Measurements from ENCODE around the gene PDE2A.

PDE2A gene

DNA sequence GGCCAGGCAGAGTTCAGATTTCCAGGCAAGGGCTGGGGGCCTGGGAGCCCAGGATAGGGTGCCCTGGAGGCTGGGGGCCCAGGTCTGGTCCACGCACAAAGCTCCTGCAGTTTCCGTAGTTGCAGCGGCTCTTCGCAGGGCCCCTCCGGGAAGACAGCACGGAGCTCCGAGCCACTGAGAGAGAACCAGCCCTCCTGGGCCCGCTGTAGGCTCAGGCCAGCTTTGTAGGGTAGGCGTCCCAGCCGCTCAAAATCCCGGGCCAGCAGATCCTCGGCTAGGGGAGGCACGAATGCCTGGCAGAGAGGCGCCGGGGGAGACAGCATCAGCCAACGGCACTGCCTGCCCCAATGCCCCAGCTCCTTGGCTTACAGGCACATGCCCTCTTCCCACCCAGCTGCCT, 23.6 kb upstream of the PDE2A start:
- DNase-seq (no peak), ATAC-seq (replicated peaks) (no peak)
- Mint-ChIP-seq H3K4me3 (no peak overlapping the region), H3K27me3 (no peaks in the 10 kb centered on the region), H3K4me1 (peaks cover 2 to 7% of the 10 kb centered on the region in 2 donors), H3K27ac (no peak overlapping the region), H3K36me3 (peaks cover 56 to 72% of the 10 kb centered on the region in 2 donors), H3K9me3 (no peaks in the 10 kb centered on the region)

DNA sequence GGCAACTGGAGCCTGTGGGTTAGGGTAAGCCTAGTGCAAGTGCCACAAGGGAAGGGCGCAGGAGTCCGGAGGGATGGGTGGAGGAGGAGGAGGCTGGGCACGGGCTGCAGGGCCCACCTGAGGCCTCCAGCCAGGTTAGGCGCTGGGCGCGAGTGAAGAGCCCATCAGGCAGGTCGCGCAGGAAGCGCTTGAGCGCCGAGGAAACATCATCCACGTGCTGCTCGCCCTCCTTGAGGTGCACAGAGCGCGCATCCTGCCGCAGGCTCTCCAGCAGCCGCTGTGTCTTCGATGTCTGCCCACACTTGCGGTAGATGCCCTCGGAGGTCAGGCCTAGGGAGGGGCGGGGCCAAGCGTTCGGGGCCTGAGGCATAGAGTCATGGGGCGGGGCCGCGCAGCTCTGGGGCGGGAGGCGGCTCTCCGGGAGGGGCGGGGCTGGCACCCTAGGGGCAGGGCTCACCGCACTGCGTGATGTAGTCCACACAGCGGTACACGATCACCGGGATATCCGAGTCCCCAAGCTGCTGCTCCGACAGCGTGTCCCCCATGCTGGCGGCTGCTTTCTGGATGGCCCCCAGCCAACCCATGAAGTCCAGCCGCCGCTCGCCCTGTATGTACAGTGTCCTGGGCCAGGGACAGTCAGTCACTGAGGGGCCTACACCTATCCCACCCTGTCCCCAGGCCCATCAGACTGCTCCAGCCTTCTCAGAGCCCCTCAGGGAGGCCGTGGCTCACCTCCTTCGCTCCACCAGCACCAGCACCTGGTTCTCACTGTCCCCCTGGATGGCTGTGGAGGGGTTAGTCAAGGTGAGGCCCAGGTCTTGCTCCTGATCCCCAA, 22.9 kb upstream of the PDE2A start:
- ATAC-seq (replicated peaks), result no peak
- no peaks in the 10 kb centered on the region for H3K27me3 Mint-ChIP-seq
- no peak overlapping the region for H3K4me3 Mint-ChIP-seq
- H3K4me1 Mint-ChIP-seq, result peaks cover 2 to 7% of the 10 kb centered on the region in 2 donors
- no peak for DNase-seq
- H3K36me3 Mint-ChIP-seq, result peaks cover 56 to 74% of the 10 kb centered on the region in 2 donors
- peak overlapping the region; percentile 42 for H3K27ac Mint-ChIP-seq
- H3K9me3 Mint-ChIP-seq, result no peaks in the 10 kb centered on the region

DNA sequence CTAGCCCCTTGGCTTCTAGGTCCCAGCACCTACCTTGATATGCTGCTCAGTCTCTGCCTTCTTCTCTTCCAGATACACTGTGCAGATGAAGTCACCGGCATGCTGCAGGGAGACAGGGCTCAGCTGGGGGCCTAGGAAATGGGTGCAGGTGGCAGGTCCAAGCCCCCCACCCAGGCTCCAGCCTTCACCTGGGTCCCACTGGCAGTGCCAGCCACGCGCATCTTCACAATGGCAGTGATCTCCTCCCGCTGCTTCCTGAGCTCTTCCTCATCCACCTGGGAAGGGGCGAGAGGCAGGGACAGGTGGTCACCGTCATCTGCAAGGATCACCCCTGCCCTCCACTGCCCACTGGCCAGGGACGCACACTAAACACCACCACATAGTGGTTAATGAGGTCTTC, 21.1 kb upstream of the PDE2A start:
- Mint-ChIP-seq H3K9me3 (no peaks in the 10 kb centered on the region), H3K27ac (no peak overlapping the region), H3K4me3 (no peak overlapping the region), H3K36me3 (peaks cover 49 to 70% of the 10 kb centered on the region in 2 donors), H3K4me1 (peaks cover 0 to 2% of the 10 kb centered on the region in 2 donors), H3K27me3 (no peaks in the 10 kb centered on the region)
- no peak for DNase-seq
- no peak for ATAC-seq (replicated peaks)

DNA sequence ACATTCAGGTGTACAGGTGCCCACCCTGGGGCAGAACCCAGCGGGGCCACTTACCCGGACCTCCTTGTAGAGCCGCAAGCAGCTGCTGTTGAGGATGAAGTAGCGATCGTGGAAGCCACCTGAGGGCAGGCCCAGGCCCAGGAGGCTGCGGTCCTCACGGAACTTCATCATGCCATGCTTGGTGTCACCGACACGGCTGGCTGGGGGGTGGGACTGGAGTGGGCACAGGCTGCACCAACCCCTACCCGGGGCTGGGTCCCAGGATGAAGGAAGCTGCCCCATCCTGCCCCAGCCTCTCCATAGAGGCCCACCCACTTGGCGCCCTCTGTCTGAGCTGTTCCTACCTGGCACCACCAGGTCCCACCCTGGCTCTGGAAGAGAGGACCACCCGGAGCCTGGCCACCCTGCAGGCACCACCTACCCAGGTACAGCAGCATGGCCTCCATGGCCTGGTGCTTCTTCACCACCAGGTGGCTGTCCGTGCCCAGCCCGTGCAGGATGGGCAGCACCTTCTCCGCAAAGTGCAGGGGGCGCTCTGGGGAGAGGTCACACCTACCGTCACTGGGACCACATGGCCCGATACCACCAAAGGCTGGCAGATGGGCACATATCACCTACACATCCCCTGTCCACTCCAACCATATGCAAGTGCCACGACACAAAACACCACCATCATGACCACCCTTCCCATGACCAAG, 19.2 kb upstream of the PDE2A start:
- no peak overlapping the region for H3K27ac Mint-ChIP-seq
- peaks cover 0 to 2% of the 10 kb centered on the region in 2 donors for H3K4me1 Mint-ChIP-seq
- H3K4me3 Mint-ChIP-seq, result no peak overlapping the region
- DNase-seq, result no peak
- no peaks in the 10 kb centered on the region for H3K9me3 Mint-ChIP-seq
- ATAC-seq (replicated peaks), result no peak
- H3K27me3 Mint-ChIP-seq, result no peaks in the 10 kb centered on the region
- peaks cover 42 to 65% of the 10 kb centered on the region in 2 donors for H3K36me3 Mint-ChIP-seq

DNA sequence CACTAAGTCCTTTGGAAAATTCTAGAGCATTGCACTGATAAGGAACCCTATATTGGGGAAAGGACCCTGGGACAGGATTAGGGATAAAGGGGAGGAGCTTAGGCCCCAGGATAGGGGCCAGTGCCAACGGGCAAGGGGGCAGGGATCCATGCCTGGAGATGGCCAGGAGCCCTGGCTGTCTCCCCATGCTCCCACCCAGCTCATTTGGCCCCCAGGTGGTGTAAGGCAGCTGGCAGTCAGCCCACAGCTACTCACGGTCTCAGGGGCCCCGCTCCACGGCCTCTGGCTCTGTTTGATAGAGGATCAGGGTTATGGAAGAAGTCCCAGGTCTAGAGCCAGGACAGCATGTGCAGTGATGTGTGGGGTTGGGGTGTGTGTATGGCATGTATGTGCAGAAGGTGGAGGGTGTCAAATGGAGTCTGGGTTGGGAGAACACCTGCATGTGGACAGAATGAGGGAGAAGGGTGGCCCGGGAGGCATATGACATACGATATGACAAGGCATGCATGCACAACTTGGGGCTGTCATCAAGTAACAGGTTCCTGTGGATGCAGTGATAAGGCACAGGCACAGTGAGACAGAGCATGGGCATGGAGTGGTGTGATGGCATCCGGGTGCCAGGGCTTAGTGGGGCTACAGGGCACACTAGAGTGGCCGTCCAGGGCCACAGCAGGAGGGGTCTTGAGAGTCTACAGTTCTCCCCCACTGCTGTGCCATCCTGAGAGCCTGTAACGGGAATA, 18.4 kb upstream of the PDE2A start:
- no peaks in the 10 kb centered on the region for H3K27me3 Mint-ChIP-seq

DNA sequence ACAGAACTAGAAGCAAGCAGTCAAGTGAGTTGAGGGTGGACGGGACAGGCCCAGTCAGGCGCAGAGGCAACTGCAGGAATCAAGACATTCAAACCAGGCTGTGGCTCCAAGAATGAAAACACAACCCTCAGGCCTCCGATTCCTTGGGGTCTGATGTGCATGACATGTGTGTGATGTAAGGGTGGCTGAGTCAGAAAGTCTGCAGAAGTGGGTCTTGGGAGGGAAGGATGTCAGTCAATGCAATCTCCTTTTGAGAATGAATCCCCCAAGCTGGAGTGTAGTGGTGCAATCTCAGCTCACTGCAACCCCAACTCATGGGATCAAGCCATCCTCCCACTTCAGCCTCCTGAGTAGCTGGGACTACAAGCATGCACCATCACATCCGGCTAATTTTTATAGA, 15.9 kb upstream of the PDE2A start:
- Mint-ChIP-seq H3K4me3 (no peak overlapping the region), H3K9me3 (no peaks in the 10 kb centered on the region), H3K36me3 (peaks cover 45 to 66% of the 10 kb centered on the region in 2 donors), H3K4me1 (peaks cover 0 to 6% of the 10 kb centered on the region in 2 donors), H3K27me3 (no peaks in the 10 kb centered on the region), H3K27ac (no peak overlapping the region)
- ATAC-seq (replicated peaks), result no peak
- DNase-seq, result no peak

More for the DNA sequence above, 18.4 kb upstream of the PDE2A start:
- Mint-ChIP-seq H3K9me3 (no peaks in the 10 kb centered on the region), H3K36me3 (peaks cover 47 to 66% of the 10 kb centered on the region in 2 donors), H3K4me3 (no peak overlapping the region), H3K27ac (no peak overlapping the region), H3K4me1 (peaks cover 0 to 2% of the 10 kb centered on the region in 2 donors)
- ATAC-seq (replicated peaks), result no peak
- DNase-seq, result no peak

DNA sequence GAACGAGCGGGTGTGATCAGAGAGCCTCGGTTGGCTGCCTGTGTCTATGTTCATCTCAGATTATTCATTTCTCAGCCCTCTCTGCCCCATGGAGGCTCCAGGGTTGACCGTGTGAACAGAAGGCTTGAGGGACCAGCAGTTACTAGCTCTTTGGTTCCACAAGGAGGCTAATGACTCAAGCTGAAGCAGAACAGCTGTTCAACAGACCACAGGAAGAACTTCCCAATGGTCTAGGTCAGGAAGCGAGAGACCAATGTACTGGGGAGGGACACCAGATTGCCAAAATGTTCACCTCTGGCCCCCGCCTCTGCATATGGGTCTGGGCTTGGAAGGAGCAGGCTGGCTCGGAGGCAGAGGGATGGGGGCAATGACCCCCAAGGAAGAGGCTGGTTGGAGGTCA, 14.7 kb upstream of the PDE2A start:
- Mint-ChIP-seq H3K27me3 (no peaks in the 10 kb centered on the region), H3K4me3 (no peak overlapping the region), H3K27ac (no peak overlapping the region), H3K9me3 (no peaks in the 10 kb centered on the region), H3K36me3 (peaks cover 39 to 63% of the 10 kb centered on the region in 2 donors), H3K4me1 (peaks cover 10% of the 10 kb centered on the region in 2 donors)
- DNase-seq (no peak), ATAC-seq (replicated peaks) (no peak)

DNA sequence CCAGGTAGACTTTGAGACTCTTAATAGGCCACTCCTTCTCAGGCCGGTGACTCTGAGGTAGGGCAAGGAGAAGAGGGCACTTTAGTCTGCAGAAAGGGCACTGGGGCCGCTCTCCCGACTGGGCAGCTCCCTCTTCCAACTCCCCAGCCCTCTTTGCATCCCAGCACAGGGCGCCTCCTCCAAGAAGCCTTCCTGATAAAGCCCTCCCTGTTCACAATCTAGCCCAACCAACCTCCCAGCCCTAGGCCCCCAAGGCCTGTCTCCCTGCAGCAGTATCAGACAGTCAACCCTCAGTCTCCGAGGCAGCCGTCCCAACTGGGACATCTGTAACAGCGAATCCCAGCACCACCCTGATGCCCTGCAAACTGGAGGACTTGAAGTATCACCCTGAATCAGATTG, 14.3 kb upstream of the PDE2A start:
- no peak overlapping the region for H3K4me3 Mint-ChIP-seq
- H3K27ac Mint-ChIP-seq, result peak overlapping the region; percentile 22
- H3K36me3 Mint-ChIP-seq, result peaks cover 42 to 64% of the 10 kb centered on the region in 2 donors
- DNase-seq, result no peak
- H3K4me1 Mint-ChIP-seq, result peaks cover 13 to 14% of the 10 kb centered on the region in 2 donors
- H3K9me3 Mint-ChIP-seq, result no peaks in the 10 kb centered on the region
- ATAC-seq (replicated peaks), result no peak
- no peaks in the 10 kb centered on the region for H3K27me3 Mint-ChIP-seq

DNA sequence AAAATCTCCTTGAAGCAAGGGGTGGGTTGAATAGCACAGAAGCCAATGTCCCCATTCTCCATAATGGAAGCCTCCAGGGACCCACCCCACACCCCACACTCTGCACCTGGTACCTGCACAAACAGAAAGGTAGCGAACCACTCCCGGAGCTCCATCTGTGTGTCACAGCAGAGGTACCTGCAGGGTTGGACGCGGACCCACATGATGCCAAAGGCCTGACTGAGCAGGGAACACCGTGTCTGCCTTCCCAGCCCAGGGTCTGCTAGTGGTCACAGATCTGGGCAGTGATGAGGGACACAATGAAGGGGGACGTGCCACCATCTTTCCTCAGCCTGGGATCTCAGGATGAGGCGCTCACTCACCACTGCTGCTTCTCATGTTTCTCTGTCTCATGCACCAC, 13.1 kb upstream of the PDE2A start:
- Mint-ChIP-seq H3K27me3 (no peaks in the 10 kb centered on the region), H3K4me1 (peaks cover 13 to 22% of the 10 kb centered on the region in 2 donors)
- no peak for ATAC-seq (replicated peaks)

DNA sequence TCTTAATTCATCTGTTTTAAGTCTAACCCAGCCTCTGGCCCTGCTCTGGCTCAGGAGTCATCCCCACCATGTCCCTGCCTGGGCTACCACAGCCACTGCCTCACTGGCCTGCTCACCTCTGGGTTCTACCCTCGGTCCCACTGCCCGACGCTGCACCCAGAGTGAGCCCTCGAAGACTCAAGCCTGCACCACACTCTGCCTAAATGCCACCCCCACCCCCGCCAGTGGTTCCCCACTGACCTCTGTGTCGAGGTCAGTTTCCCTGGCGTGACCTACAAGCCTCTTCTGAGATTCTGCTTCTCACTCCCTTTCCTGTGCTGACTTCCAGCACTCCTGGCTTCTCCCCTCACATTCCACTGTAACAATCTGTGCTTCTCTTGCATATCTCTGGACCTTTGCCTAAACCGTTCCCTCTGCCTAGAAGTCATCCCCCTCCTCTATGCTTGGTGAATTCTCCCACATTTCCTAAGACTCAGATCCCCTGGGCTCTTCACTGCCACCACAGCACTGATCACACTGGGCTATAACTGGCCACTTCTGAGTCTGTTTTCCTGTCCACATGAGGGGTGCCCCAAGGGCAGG, 12.5 kb upstream of the PDE2A start:
- H3K36me3 Mint-ChIP-seq, result peaks cover 43 to 50% of the 10 kb centered on the region in 2 donors
- no peaks in the 10 kb centered on the region for H3K9me3 Mint-ChIP-seq
- no peak overlapping the region for H3K4me3 Mint-ChIP-seq
- no peak for DNase-seq
- peaks cover 14 to 26% of the 10 kb centered on the region in 2 donors for H3K4me1 Mint-ChIP-seq
- no peak for ATAC-seq (replicated peaks)
- H3K27me3 Mint-ChIP-seq, result no peaks in the 10 kb centered on the region
- peak overlapping the region; percentile 74 for H3K27ac Mint-ChIP-seq

More for the DNA sequence above, 13.1 kb upstream of the PDE2A start:
- Mint-ChIP-seq H3K9me3 (no peaks in the 10 kb centered on the region), H3K4me3 (no peak overlapping the region), H3K36me3 (peaks cover 43 to 56% of the 10 kb centered on the region in 2 donors), H3K27ac (peak overlapping the region; percentile 74)
- DNase-seq, result no peak

DNA sequence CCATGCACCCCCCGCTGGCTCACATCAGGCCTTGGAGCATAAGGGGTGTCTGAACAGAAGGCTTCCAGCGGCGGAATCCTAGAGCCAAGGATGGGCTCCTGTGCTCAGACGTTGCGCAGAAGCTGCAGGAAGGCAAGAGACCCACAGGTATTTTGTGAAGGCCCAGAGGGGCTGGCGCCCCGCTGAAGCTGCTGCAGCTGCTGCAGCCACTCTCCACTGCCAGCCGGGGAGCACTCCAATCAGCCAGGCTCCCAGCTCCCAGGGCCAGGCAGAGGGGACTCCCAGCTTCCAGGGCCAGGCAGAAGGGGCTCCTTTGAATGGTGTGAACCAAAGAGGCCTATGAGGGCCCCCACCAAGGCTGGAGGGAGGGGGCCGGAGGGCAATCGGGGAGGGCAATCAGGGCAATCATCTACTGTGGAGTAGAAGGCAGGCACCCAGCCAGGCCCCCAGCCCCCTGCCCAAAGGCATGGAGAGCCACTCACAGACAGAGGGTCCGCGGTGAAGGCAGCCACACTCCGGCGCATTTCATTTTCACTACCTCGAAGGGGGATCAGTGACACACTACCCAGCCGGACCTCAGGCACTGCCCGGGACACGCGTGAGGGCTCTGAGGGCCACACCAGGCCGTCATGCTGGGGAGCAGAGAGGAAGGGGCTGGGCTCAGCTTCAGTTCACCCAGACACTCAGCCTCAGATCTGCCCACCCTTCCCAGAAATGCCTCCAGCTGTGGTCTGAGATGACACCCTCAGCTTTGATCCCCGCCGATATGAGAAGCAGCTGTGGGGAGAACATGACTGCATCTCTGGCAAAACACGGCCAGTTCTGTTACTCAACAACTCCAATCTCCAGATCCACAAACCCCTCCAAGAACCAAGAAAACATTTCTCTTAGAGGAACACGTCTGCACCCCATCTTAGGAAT, 11.6 kb upstream of the PDE2A start:
- Mint-ChIP-seq H3K27ac (peak overlapping the region; percentile 74), H3K36me3 (peaks cover 39 to 43% of the 10 kb centered on the region in 2 donors), H3K9me3 (no peaks in the 10 kb centered on the region), H3K27me3 (no peaks in the 10 kb centered on the region), H3K4me3 (no peak overlapping the region), H3K4me1 (peaks cover 21 to 34% of the 10 kb centered on the region in 2 donors)
- no peak for DNase-seq
- no peak for ATAC-seq (replicated peaks)

DNA sequence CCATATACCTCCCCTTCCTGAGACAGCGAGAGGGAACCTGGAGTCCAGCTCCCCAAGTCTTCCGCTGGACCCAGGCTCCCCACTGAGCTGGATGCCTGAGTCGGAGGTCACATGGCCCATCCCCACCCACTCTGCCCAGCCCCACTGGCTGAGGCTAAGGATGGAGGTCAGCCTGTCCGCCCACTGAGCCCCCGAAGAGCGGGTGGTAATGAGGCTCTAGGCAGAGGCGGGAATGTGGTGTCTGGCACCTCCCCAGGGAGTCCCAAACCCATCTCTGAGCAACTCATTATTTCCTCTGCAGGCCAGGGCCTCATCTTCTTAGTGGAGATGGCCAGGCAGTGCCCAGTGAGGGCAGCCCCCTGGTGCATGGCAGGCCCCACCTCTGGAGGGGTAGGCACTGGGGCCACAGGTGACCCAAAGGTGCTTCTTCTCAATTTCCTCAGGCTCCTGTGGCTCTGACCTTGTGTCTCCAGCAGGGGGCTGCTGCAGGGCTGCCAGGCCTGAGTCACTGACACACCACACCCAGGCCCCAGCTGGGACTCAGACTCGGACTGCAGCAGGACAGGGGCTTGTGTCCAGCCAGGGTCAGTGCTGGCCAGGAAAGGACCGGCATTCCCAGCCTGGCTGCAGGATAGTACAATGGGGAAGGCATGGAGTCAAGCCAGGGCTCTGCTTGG, 10.2 kb upstream of the PDE2A start:
- peak overlapping the region in 1 of 2 donors; percentile 17 for H3K4me3 Mint-ChIP-seq
- H3K4me1 Mint-ChIP-seq, result peaks cover 23 to 42% of the 10 kb centered on the region in 2 donors
- H3K27me3 Mint-ChIP-seq, result no peaks in the 10 kb centered on the region
- DNase-seq, result peak; percentile 49
- H3K27ac Mint-ChIP-seq, result peak overlapping the region; percentile 69
- ATAC-seq (replicated peaks), result peak; percentile 79 to 82
- no peaks in the 10 kb centered on the region for H3K9me3 Mint-ChIP-seq
- peaks cover 32 to 36% of the 10 kb centered on the region in 2 donors for H3K36me3 Mint-ChIP-seq

DNA sequence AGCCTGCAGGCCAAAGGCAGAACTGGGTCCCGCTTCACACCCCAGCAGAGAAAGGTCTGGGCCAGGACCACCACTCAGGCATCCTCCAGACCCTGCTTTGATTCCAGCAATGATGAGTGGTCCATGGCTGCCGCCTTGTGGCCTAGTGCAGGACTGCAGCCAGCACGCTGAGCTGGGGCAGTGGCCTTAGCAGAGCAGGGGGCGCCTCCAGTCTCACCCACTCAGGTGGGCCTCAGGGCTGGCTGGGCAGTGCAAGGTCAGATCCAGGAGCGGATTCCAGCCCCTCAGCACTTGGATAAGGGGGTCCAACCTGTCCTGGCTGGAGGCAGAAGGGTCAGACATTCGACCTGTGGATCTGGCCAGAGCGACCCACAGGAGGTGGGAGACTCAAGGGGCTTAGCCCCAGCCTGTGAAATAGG, 9.6 kb upstream of the PDE2A start:
- Mint-ChIP-seq H3K4me1 (peaks cover 25 to 42% of the 10 kb centered on the region in 2 donors), H3K4me3 (no peak overlapping the region), H3K36me3 (peaks cover 29 to 34% of the 10 kb centered on the region in 2 donors), H3K27ac (peak overlapping the region; percentile 59), H3K9me3 (no peaks in the 10 kb centered on the region), H3K27me3 (no peaks in the 10 kb centered on the region)
- peak; percentile 61 for DNase-seq
- peak; percentile 65 for ATAC-seq (replicated peaks)

All from stimulated activated naive B cell treated with anti-CD40 and anti-IgM and Interleukin-4, amounts not matched to agents 10 μg/mL and 1 μg/mL and 100 μg/mL, for 72 hours (primary cell).